ENCODE results near the gene OTUB1. TPM values are rescaled to one million over a fixed set of nuclear protein-coding genes. Genes with fewer than 3 reads are reported as not detected.

OTUB1 gene
- total and polyA plus RNA-seq, 7 experiments from 2014 or later: 59.4 to 125 (median 75.0) TPM

DNA sequence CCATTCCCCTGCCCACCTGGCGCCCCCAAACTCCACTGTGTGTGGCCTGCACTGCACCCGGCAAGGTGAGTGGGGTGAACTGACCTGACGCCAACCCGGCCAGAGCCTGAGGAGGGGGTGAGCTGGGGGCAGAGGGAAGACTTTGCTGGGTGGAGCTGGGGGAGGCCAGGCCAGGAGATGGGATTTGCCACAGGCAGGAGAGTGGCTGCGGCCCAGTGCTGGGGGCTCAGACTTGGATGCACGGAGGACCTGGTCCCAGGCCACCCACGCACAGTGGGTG lies 31.6 kb downstream of the OTUB1 start:
- Histone ChIP-seq H3K36me3 (ENCODE audit: control insufficient read depth in 2 of 3, insufficient read depth in 3 of 3, low read length in 3 of 3) (no peaks in the 10 kb centered on the region), H3K4me3 (ENCODE audit: low read length) (no peak overlapping the region), H3K27me3 (ENCODE audit: control insufficient read depth in 2 of 2, insufficient read depth in 2 of 2, low read length in 2 of 2) (no peaks in the 10 kb centered on the region), H3K27ac (ENCODE audit: low read depth, low read length) (no peak overlapping the region), H3K9me3 (ENCODE audit: control insufficient read depth in 2 of 3, low read length in 3 of 3) (no peaks in the 10 kb centered on the region), H3K4me1 (ENCODE audit: control insufficient read depth in 2 of 2, insufficient read depth in 2 of 2, low read length in 2 of 2) (no peaks in the 10 kb centered on the region)
- H3K9me3 Mint-ChIP-seq: no peaks in the 10 kb centered on the region
- no peaks in the 10 kb centered on the region for H3K36me3 Mint-ChIP-seq
- intact Hi-C loops (cut with micrococcal nuclease): no loop called here
- POLR2A ChIA-PET: no interaction called here
- H3K4me1 Mint-ChIP-seq: peaks cover 0 to 5% (median 0%) of the 10 kb centered on the region in 7 donors
- H3K27me3 Mint-ChIP-seq: no peaks in the 10 kb centered on the region
- no peak overlapping the region for H3K27ac Mint-ChIP-seq
- ATAC-seq: no peak
- CTCF ChIA-PET: interaction anchor here (0.5 to 0.6 kb wide), 2 partner anchors 31 to 230 kb away, joined by 3 read pairs; no protein-coding TSS in a partner anchor
- H3K4me3 Mint-ChIP-seq: no peak overlapping the region
- no peak for DNase-seq

DNA sequence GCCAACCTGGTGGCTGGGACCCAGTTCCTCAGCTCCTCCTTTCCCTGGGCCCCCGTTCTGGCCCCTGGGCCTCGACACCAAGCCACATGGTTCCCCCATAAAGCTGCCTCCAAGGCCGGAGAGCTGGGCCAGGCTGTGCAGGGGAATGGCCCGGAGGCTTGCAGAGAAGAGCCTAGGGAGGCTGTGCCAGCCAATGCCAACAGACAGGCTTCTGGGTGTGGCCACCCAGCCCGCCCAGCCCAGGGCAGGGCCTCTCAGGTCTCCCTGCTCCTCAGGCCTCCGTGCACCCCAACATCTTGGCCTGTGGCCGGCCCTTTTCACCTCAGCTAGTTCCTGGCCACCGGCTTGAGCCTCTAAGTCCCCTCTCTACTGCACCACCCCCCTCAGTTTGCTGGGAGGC lies 32.1 kb downstream of the OTUB1 start:
- intact Hi-C loops (cut with micrococcal nuclease): no loop called here
- peaks cover 0 to 5% (median 0%) of the 10 kb centered on the region in 7 donors for H3K4me1 Mint-ChIP-seq
- no peaks in the 10 kb centered on the region for H3K27me3 Mint-ChIP-seq
- H3K36me3 Mint-ChIP-seq: no peaks in the 10 kb centered on the region
- Histone ChIP-seq H3K4me1 (ENCODE audit: control insufficient read depth in 2 of 2, insufficient read depth in 2 of 2, low read length in 2 of 2) (no peaks in the 10 kb centered on the region), H3K4me3 (ENCODE audit: low read length) (no peak overlapping the region), H3K27me3 (ENCODE audit: control insufficient read depth in 2 of 2, insufficient read depth in 2 of 2, low read length in 2 of 2) (no peaks in the 10 kb centered on the region), H3K36me3 (ENCODE audit: control insufficient read depth in 2 of 3, insufficient read depth in 3 of 3, low read length in 3 of 3) (no peaks in the 10 kb centered on the region), H3K27ac (ENCODE audit: low read depth, low read length) (no peak overlapping the region), H3K9me3 (ENCODE audit: control insufficient read depth in 2 of 3, low read length in 3 of 3) (no peaks in the 10 kb centered on the region)
- ATAC-seq (no peak), DNase-seq (no peak)
- H3K4me3 Mint-ChIP-seq: no peak overlapping the region
- ChIA-PET CTCF (interaction anchor here (0.5 to 0.6 kb wide), 2 partner anchors 31 to 231 kb away, joined by 3 read pairs; no protein-coding TSS in a partner anchor), POLR2A (no interaction called here)
- no peak overlapping the region for H3K27ac Mint-ChIP-seq
- no peaks in the 10 kb centered on the region for H3K9me3 Mint-ChIP-seq

GRCh38 chr11:64019106-64020037 lies 33.1 kb downstream of the OTUB1 start:
- CTCF ChIA-PET: no interaction called here
- H3K4me3 Mint-ChIP-seq: no peak overlapping the region
- ATAC-seq: no peak
- Histone ChIP-seq H3K36me3 (ENCODE audit: control insufficient read depth in 2 of 3, insufficient read depth in 3 of 3, low read length in 3 of 3) (no peaks in the 10 kb centered on the region), H3K9me3 (ENCODE audit: control insufficient read depth in 2 of 3, low read length in 3 of 3) (no peaks in the 10 kb centered on the region), H3K27me3 (ENCODE audit: control insufficient read depth in 2 of 2, insufficient read depth in 2 of 2, low read length in 2 of 2) (no peaks in the 10 kb centered on the region), H3K27ac (ENCODE audit: low read depth, low read length) (no peak overlapping the region), H3K4me1 (ENCODE audit: control insufficient read depth in 2 of 2, insufficient read depth in 2 of 2, low read length in 2 of 2) (no peaks in the 10 kb centered on the region), H3K4me3 (ENCODE audit: low read length) (no peak overlapping the region)
- no peaks in the 10 kb centered on the region for H3K36me3 Mint-ChIP-seq
- POLR2A ChIA-PET: no interaction called here
- H3K27ac Mint-ChIP-seq: no peak overlapping the region
- H3K27me3 Mint-ChIP-seq: no peaks in the 10 kb centered on the region
- peaks cover 0 to 5% (median 0%) of the 10 kb centered on the region in 7 donors for H3K4me1 Mint-ChIP-seq
- no peak for DNase-seq
- intact Hi-C loops (cut with micrococcal nuclease): no loop called here
- H3K9me3 Mint-ChIP-seq: no peaks in the 10 kb centered on the region

- POLR2A ChIA-PET: no interaction called here
These were observed 34.9 kb downstream of the OTUB1 start for GRCh38 chr11:64020976-64021756.

GRCh38 chr11:64021757-64022093 lies 35.5 kb downstream of the OTUB1 start:
- H3K27me3 Mint-ChIP-seq: peaks cover 0 to 3% (median 0%) of the 10 kb centered on the region in 5 donors
- no peak for DNase-seq
- H3K36me3 ChIP-seq (ENCODE audit: control insufficient read depth in 2 of 3, insufficient read depth in 3 of 3, low read length in 3 of 3): no peaks in the 10 kb centered on the region
- no peaks in the 10 kb centered on the region for H3K9me3 Mint-ChIP-seq
- H3K4me3 Mint-ChIP-seq: no peak overlapping the region
- no peak for ATAC-seq
- ChIA-PET CTCF (no interaction called here), POLR2A (no interaction called here)
- intact Hi-C loops (cut with micrococcal nuclease): no loop called here
- no peaks in the 10 kb centered on the region for H3K4me1 ChIP-seq (ENCODE audit: control insufficient read depth in 2 of 2, insufficient read depth in 2 of 2, low read length in 2 of 2)
- no peaks in the 10 kb centered on the region for H3K36me3 Mint-ChIP-seq
- H3K27me3 ChIP-seq (ENCODE audit: control insufficient read depth in 2 of 2, insufficient read depth in 2 of 2, low read length in 2 of 2): no peaks in the 10 kb centered on the region
- H3K27ac Mint-ChIP-seq: no peak overlapping the region
- H3K9me3 ChIP-seq (ENCODE audit: control insufficient read depth in 2 of 3, low read length in 3 of 3): no peaks in the 10 kb centered on the region
- H3K4me3 ChIP-seq (ENCODE audit: low read length): no peak overlapping the region
- peaks cover 0 to 5% (median 0%) of the 10 kb centered on the region in 7 donors for H3K4me1 Mint-ChIP-seq
- no peak overlapping the region for H3K27ac ChIP-seq (ENCODE audit: low read depth, low read length)

More at GRCh38 chr11:64020976-64021756, 34.9 kb downstream of the OTUB1 start:
- H3K4me3 ChIP-seq (ENCODE audit: low read length): no peak overlapping the region
- DNase-seq (no peak), ATAC-seq (no peak)
- H3K9me3 ChIP-seq (ENCODE audit: control insufficient read depth in 2 of 3, low read length in 3 of 3): no peaks in the 10 kb centered on the region
- no peaks in the 10 kb centered on the region for H3K36me3 ChIP-seq (ENCODE audit: control insufficient read depth in 2 of 3, insufficient read depth in 3 of 3, low read length in 3 of 3)
- no peak overlapping the region for H3K27ac Mint-ChIP-seq
- no peak overlapping the region for H3K4me3 Mint-ChIP-seq
- intact Hi-C loops (cut with micrococcal nuclease): no loop called here
- H3K27me3 ChIP-seq (ENCODE audit: control insufficient read depth in 2 of 2, insufficient read depth in 2 of 2, low read length in 2 of 2): no peaks in the 10 kb centered on the region
- H3K4me1 ChIP-seq (ENCODE audit: control insufficient read depth in 2 of 2, insufficient read depth in 2 of 2, low read length in 2 of 2): no peaks in the 10 kb centered on the region
- CTCF ChIA-PET: no interaction called here
- no peak overlapping the region for H3K27ac ChIP-seq (ENCODE audit: low read depth, low read length)
- H3K27me3 Mint-ChIP-seq: no peaks in the 10 kb centered on the region
- peaks cover 0 to 5% (median 0%) of the 10 kb centered on the region in 7 donors for H3K4me1 Mint-ChIP-seq
- H3K36me3 Mint-ChIP-seq: no peaks in the 10 kb centered on the region
- H3K9me3 Mint-ChIP-seq: no peaks in the 10 kb centered on the region

DNA sequence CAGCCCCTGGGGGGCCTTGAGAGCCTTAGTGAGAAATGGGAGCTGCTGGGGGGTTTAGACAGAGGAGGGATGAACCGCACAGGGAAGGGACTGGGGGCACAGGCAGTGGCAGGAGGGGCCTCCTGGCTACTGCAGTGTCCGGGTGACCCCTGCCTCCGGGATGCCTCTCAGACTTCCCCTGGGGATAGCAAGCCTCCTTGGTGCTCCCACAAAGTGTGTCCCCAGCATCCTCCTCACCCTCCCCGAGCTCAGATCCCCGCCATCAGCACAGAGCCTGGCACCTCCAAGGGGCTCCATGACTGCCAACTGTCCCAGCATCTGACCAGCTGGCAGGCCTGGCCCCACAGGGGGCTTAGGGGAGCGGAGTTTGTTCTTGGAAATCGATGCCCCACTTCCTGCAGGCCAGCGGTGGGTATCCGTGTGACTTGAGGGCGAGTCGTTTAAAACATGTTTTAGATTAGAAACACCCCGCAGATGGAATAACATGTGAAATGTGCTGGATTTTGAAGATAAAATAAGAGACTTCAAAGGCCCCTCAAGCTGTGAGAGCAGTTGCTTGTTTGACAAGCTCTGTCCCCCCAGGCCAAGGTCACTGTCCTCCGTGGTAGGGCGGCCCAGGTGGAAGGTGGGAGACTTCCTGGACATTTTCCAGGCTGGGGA lies 36.0 kb downstream of the OTUB1 start:
- Histone ChIP-seq H3K27me3 (ENCODE audit: control insufficient read depth in 2 of 2, insufficient read depth in 2 of 2, low read length in 2 of 2) (no peaks in the 10 kb centered on the region), H3K36me3 (ENCODE audit: control insufficient read depth in 2 of 3, insufficient read depth in 3 of 3, low read length in 3 of 3) (no peaks in the 10 kb centered on the region), H3K4me3 (ENCODE audit: low read length) (no peak overlapping the region), H3K27ac (ENCODE audit: low read depth, low read length) (no peak overlapping the region), H3K4me1 (ENCODE audit: control insufficient read depth in 2 of 2, insufficient read depth in 2 of 2, low read length in 2 of 2) (no peaks in the 10 kb centered on the region), H3K9me3 (ENCODE audit: control insufficient read depth in 2 of 3, low read length in 3 of 3) (no peaks in the 10 kb centered on the region)
- ChIA-PET POLR2A (no interaction called here), CTCF (no interaction called here)
- DNase-seq (no peak), ATAC-seq (no peak)
- Mint-ChIP-seq H3K27me3 (peaks cover 0 to 9% (median 5%) of the 10 kb centered on the region in 5 donors), H3K4me3 (no peak overlapping the region), H3K36me3 (no peaks in the 10 kb centered on the region), H3K27ac (no peak overlapping the region), H3K4me1 (peaks cover 0 to 5% (median 0%) of the 10 kb centered on the region in 7 donors), H3K9me3 (no peaks in the 10 kb centered on the region)
- intact Hi-C loops (cut with micrococcal nuclease): no loop called here
